Parathyroid adenoma (tissue), 2 donors: ENCODE measurements around the gene NRK.
"Not testable (repeated sequence)": the region's sequence is repeated elsewhere in the genome, so short reads cannot be mapped to it uniquely, and the experiment has no call there.

Experiments
- H2AFZ ChIP-seq: fragments of 300-600 bp; sonication (generic); one replicate; pipeline ENCODE4 v1.7.0; 2017; ENCODE audit warnings: antibody characterized with exemption, mild to moderate bottlenecking
- H3K27ac ChIP-seq: fragments of 300-600 bp; sonication (generic); one replicate; pipeline ENCODE4 v1.7.0; 2017
- H3K27me3 ChIP-seq: fragments of 300-600 bp; sonication (generic); one replicate; pipeline ENCODE4 v1.7.0; 2017; ENCODE audit warnings: low read length; ENCODE audit not compliant: control insufficient read depth, insufficient read depth
- H3K36me3 ChIP-seq: fragments of 300-600 bp; sonication (generic); one replicate; pipeline ENCODE4 v1.7.0; 2017; ENCODE audit warnings: low read length; ENCODE audit not compliant: control insufficient read depth, insufficient read depth
- H3K4me1 ChIP-seq: fragments of 300-600 bp; sonication (generic); one replicate; pipeline ENCODE4 v1.7.0; 2017; ENCODE audit warnings: control low read depth
- H3K4me2 ChIP-seq: fragments of 300-600 bp; sonication (generic); one replicate; pipeline ENCODE4 v1.7.0; 2017; ENCODE audit warnings: low read length
- H3K4me3 ChIP-seq: fragments of 300-600 bp; sonication (generic); one replicate; pipeline ENCODE4 v1.7.0; 2017; ENCODE audit warnings: low read depth, low read length
- H3K79me2 ChIP-seq: fragments of 300-600 bp; sonication (generic); one replicate; pipeline ENCODE4 v1.7.0; 2017; ENCODE audit warnings: control low read depth
- H3K9ac ChIP-seq: fragments of 300-600 bp; sonication (generic); one replicate; pipeline ENCODE4 v1.7.0; 2017; ENCODE audit warnings: mild to moderate bottlenecking
- H3K9me3 ChIP-seq: fragments of 300-600 bp; sonication (generic); one replicate; pipeline ENCODE4 v1.7.0; 2017; ENCODE audit warnings: low read length; ENCODE audit not compliant: control insufficient read depth
- CTCF ChIP-seq: fragments of 300-600 bp; sonication (generic); IDR thresholded peaks from one replicate; pipeline ENCODE4 v1.7.0; 2017; ENCODE audit warnings: antibody characterized with exemption, mild to moderate bottlenecking
- donor health status: primary hyperparathyroidism.

The NRK gene

GRCh38 chrX:105975382-105975781 is 153.0 kb downstream of the NRK start:
- H3K36me3 ChIP-seq = no peaks in the 10 kb centered on the region
- no peaks in the 10 kb centered on the region for H3K79me2 ChIP-seq
- TF ChIP-seq CTCF = no peak
- no peak overlapping the region for H3K27ac ChIP-seq
- H3K4me2 ChIP-seq = no peak overlapping the region
- H2AFZ ChIP-seq = no peak overlapping the region
- no peak overlapping the region for H3K4me3 ChIP-seq
- no peaks in the 10 kb centered on the region for H3K27me3 ChIP-seq
- no peaks in the 10 kb centered on the region for H3K4me1 ChIP-seq
- no peaks in the 10 kb centered on the region for H3K9me3 ChIP-seq
- no peak overlapping the region for H3K9ac ChIP-seq

GRCh38 chrX:105981772-105982485 is 159.6 kb downstream of the NRK start:
- no peak overlapping the region for H3K9ac ChIP-seq
- H3K27ac ChIP-seq = no peak overlapping the region
- no peaks in the 10 kb centered on the region for H3K79me2 ChIP-seq
- H3K4me1 ChIP-seq = no peaks in the 10 kb centered on the region
- no peaks in the 10 kb centered on the region for H3K36me3 ChIP-seq
- H3K9me3 ChIP-seq = no peaks in the 10 kb centered on the region
- no peak for TF ChIP-seq CTCF
- no peak overlapping the region for H2AFZ ChIP-seq
- H3K4me3 ChIP-seq = no peak overlapping the region
- no peak overlapping the region for H3K4me2 ChIP-seq
- H3K27me3 ChIP-seq = no peaks in the 10 kb centered on the region

GRCh38 chrX:105988487-105988886 is 166.1 kb downstream of the NRK start:
- not testable (repeated sequence) for H3K9me3 ChIP-seq, H3K27ac ChIP-seq, H2AFZ ChIP-seq, H3K27me3 ChIP-seq, H3K4me3 ChIP-seq, H3K4me2 ChIP-seq, H3K36me3 ChIP-seq, H3K79me2 ChIP-seq, H3K9ac ChIP-seq, H3K4me1 ChIP-seq

- H3K79me2 ChIP-seq = no peaks in the 10 kb centered on the region
- no peak overlapping the region for H3K27ac ChIP-seq
- H3K4me2 ChIP-seq = no peak overlapping the region
- H3K36me3 ChIP-seq = no peaks in the 10 kb centered on the region
- no peak overlapping the region for H3K9ac ChIP-seq
- no peaks in the 10 kb centered on the region for H3K27me3 ChIP-seq
- H3K4me3 ChIP-seq = no peak overlapping the region
- TF ChIP-seq CTCF = no peak
- H3K4me1 ChIP-seq = no peaks in the 10 kb centered on the region
- H2AFZ ChIP-seq = no peak overlapping the region
- H3K9me3 ChIP-seq = no peaks in the 10 kb centered on the region
Measured at GRCh38 chrX:105999294-105999693, 177.0 kb downstream of the NRK start.

- H3K4me2 ChIP-seq = no peak overlapping the region
- H3K9me3 ChIP-seq = no peaks in the 10 kb centered on the region
- no peak overlapping the region for H2AFZ ChIP-seq
- no peak overlapping the region for H3K4me3 ChIP-seq
- no peaks in the 10 kb centered on the region for H3K4me1 ChIP-seq
- H3K27ac ChIP-seq = no peak overlapping the region
- no peaks in the 10 kb centered on the region for H3K79me2 ChIP-seq
- no peak overlapping the region for H3K9ac ChIP-seq
- no peaks in the 10 kb centered on the region for H3K36me3 ChIP-seq
- H3K27me3 ChIP-seq = no peaks in the 10 kb centered on the region
- no peak for TF ChIP-seq CTCF
Measured at GRCh38 chrX:106000203-106000602, 177.9 kb downstream of the NRK start.

GRCh38 chrX:106000609-106001008 is 178.3 kb downstream of the NRK start:
- H3K36me3 ChIP-seq, H3K9ac ChIP-seq, H3K4me2 ChIP-seq, H3K4me3 ChIP-seq, H3K79me2 ChIP-seq, H2AFZ ChIP-seq, H3K9me3 ChIP-seq, H3K27ac ChIP-seq, H3K4me1 ChIP-seq, H3K27me3 ChIP-seq: not testable (repeated sequence)
